ENCODE data around the gene STAT3. TPM values are rescaled to one million over a fixed set of nuclear protein-coding genes. Genes with fewer than 3 reads are reported as not detected.
A peak's percentile ranks its signal among the peaks of the same experiment; 100 is the strongest.

STAT3 gene
- total and polyA plus RNA-seq, 2 of the 13 experiments (the other 11 are each of a cell fraction or from before 2014, with no cell fraction given) = 61.8 to 62.4 TPM

DNA sequence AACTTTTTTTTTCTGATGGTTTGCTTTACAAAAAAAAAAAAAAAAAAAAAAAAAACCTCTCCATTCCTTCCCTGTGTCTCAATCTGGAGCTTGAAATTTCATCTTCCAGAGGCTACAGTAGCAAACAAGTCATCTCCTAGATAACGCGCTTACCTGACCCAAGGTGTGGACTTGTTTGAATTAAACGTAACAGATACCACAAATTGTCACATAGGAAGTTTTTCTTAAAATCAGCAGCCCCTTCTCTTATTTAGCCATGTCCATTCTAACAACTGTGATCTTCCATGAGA, 114.0 kb downstream of the STAT3 start:
- Histone ChIP-seq H3K27ac (ENCODE audit: extremely low read length, insufficient read depth, low read length) (no peak overlapping the region), H3K27me3 (ENCODE audit: control insufficient read depth in 1 of 2, insufficient read depth in 2 of 2, low read length in 2 of 2) (no peaks in the 10 kb centered on the region; a peak in 1 of 5 replicates), H2AFZ (ENCODE audit: low read length) (no peak overlapping the region), H3K36me3 (replicated peaks in 1 of 2; ENCODE audit: control insufficient read depth in 1 of 2, insufficient read depth in 2 of 2, low read length in 2 of 2) (no peaks in the 10 kb centered on the region), H3K9ac (ENCODE audit: insufficient read depth, low read depth, low read length) (no peak overlapping the region), H3K4me3 (replicated peaks in 1 of 3; ENCODE audit: insufficient read depth in 1 of 3, low read depth in 2 of 3, low read length in 3 of 3) (peak overlapping the region in 2 of 3 experiments; percentile 81 to 91; a peak in 3 of 6 replicates), H3K4me2 (ENCODE audit: low read depth, low read length) (peak overlapping the region; percentile 76), H4K20me1 (ENCODE audit: insufficient read depth, low read length) (no peaks in the 10 kb centered on the region; the same call in 1 of the 2 replicates), H3K9me3 (ENCODE audit: low read length) (no peaks in the 10 kb centered on the region), H3K4me1 (ENCODE audit: insufficient read depth, low read length) (peaks cover 81% of the 10 kb centered on the region), H3K79me2 (ENCODE audit: insufficient read depth, low read length) (peaks cover 61% of the 10 kb centered on the region)
- no TSS peak for BruUV-seq (replicated peaks)
- DNase-seq (ENCODE audit: low spot score) (no peak), ATAC-seq (no peak), FAIRE-seq (no peak)
- CTCF ChIA-PET (ENCODE audit: low intra/inter-chr PET ratio, low total read pairs) = no interaction called here
- intact Hi-C loops (cut with micrococcal nuclease; ENCODE audit: unreplicated experiment) = no loop called here
- 83% methylated on average over 3 of the region's 3 CpGs for WGBS (ENCODE audit: low lambda C conversion rate)
- TF ChIP-seq HNRNPUL1 (IDR thresholded peaks at IDR 0.05; ENCODE audit: low read depth, low read length) = no peak
- TF ChIP-seq, protein P1, sequence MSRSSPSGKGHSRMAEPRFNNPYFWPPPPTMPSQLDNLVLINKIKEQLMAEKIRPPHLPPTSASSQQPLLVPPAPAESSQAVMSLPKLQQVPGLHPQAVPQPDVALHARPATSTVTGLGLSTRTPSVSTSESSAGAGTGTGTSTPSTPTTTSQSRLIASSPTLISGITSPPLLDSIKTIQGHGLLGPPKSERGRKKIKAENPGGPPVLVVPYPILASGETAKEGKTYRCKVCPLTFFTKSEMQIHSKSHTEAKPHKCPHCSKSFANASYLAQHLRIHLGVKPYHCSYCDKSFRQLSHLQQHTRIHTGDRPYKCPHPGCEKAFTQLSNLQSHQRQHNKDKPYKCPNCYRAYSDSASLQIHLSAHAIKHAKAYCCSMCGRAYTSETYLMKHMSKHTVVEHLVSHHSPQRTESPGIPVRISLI (CRISPR knock-in tag; IDR thresholded peaks at IDR 0.05; ENCODE audit: borderline replicate concordance) = 0 out of 2 replicates have a peak, but pooled peaks have one; percentile 1
- no peak for TF ChIP-seq ZFP90 (CRISPR knock-in tag; IDR thresholded peaks at IDR 0.05; ENCODE audit: borderline replicate concordance)
- no peak for TF ChIP-seq ZC3H4 (CRISPR knock-in tag; IDR thresholded peaks at IDR 0.05; ENCODE audit: borderline replicate concordance)
- TF ChIP-seq RCOR2 (CRISPR knock-in tag; IDR thresholded peaks at IDR 0.05) = no peak
- POLR2A ChIA-PET = interaction anchor here (0.7 to 3.6 kb wide), 2 partner anchors 27 to 149 kb away, joined by 3 to 20 read pairs; partner anchors contain the start of gene CAVIN1
- in situ Hi-C loops (cut with HindIII; ENCODE audit: extremely low pct_ligation_motif_present, low pct_unique_long_range_greater_than_20kb) = no loop called here

GRCh38 chr17:42273474-42274252, 114.6 kb downstream of the STAT3 start:
- intact Hi-C loops (cut with micrococcal nuclease; ENCODE audit: unreplicated experiment) (no loop called here), in situ Hi-C loops (cut with HindIII; ENCODE audit: extremely low pct_ligation_motif_present, low pct_unique_long_range_greater_than_20kb) (no loop called here)
- Histone ChIP-seq H3K4me3 (replicated peaks in 1 of 3; ENCODE audit: insufficient read depth in 1 of 3, low read depth in 2 of 3, low read length in 3 of 3) (no peak overlapping the region), H2AFZ (ENCODE audit: low read length) (no peak overlapping the region), H3K4me2 (ENCODE audit: low read depth, low read length) (peak overlapping the region; percentile 76), H3K36me3 (replicated peaks in 1 of 2; ENCODE audit: control insufficient read depth in 1 of 2, insufficient read depth in 2 of 2, low read length in 2 of 2) (no peaks in the 10 kb centered on the region), H3K4me1 (ENCODE audit: insufficient read depth, low read length) (peaks cover 81% of the 10 kb centered on the region), H3K79me2 (ENCODE audit: insufficient read depth, low read length) (peaks cover 65% of the 10 kb centered on the region), H3K9ac (ENCODE audit: insufficient read depth, low read depth, low read length) (no peak overlapping the region), H3K9me3 (ENCODE audit: low read length) (no peaks in the 10 kb centered on the region), H3K27ac (ENCODE audit: extremely low read length, insufficient read depth, low read length) (no peak overlapping the region), H4K20me1 (ENCODE audit: insufficient read depth, low read length) (no peaks in the 10 kb centered on the region; the same call in 1 of the 2 replicates), H3K27me3 (ENCODE audit: control insufficient read depth in 1 of 2, insufficient read depth in 2 of 2, low read length in 2 of 2) (no peaks in the 10 kb centered on the region; a peak in 1 of 5 replicates)
- CTCF ChIA-PET (ENCODE audit: low intra/inter-chr PET ratio, low total read pairs) = no interaction called here
- TF ChIP-seq, protein P1 (CRISPR knock-in tag; IDR thresholded peaks at IDR 0.05; ENCODE audit: borderline replicate concordance) = peak; percentile 23; the same call in 1 of the 2 replicates
- TF ChIP-seq YEATS4 (CRISPR knock-in tag; IDR thresholded peaks at IDR 0.05; ENCODE audit: borderline replicate concordance) = no peak
- no TSS peak for BruUV-seq (replicated peaks)
- WGBS (ENCODE audit: low lambda C conversion rate) = 81% methylated on average over 7 of the region's 7 CpGs
- no peak for FAIRE-seq
- no peak for ATAC-seq
- no peak for DNase-seq (ENCODE audit: low spot score)
- POLR2A ChIA-PET = interaction anchor here (0.7 to 3.6 kb wide), 2 partner anchors 26 to 149 kb away, joined by 3 to 20 read pairs; partner anchors contain the start of gene CAVIN1
